ENCODE measurements around the gene BFSP1. TPM values are rescaled to one million over a fixed set of nuclear protein-coding genes. Genes with fewer than 3 reads are reported as not detected.

BFSP1 gene
- total RNA-seq, 1 experiment from 2014 or later, result 6.1 TPM

- Histone ChIP-seq H3K27ac (ENCODE audit: low read depth, low read length, poor library complexity, severe bottlenecking) (no peak overlapping the region), H3K4me1 (ENCODE audit: insufficient read depth, low read length, poor library complexity, severe bottlenecking) (peaks cover 23% of the 10 kb centered on the region), H3K9me3 (ENCODE audit: low read depth, low read length, poor library complexity, severe bottlenecking) (no peaks in the 10 kb centered on the region), H3K36me3 (ENCODE audit: insufficient read depth, low read length, poor library complexity, severe bottlenecking) (no peaks in the 10 kb centered on the region), H3K27me3 (replicated peaks; ENCODE audit: insufficient read depth, low read depth, low read length, poor library complexity) (no peaks in the 10 kb centered on the region), H3K4me3 (ENCODE audit: low read depth, low read length, poor library complexity, severe bottlenecking) (peak overlapping the region; percentile 57)
- intact Hi-C loops (cut with micrococcal nuclease; ENCODE audit: unreplicated experiment), result loop anchor here (5.0 to 10.0 kb wide), 4 partner anchors 155 to 728 kb away; partner anchors contain the start of genes MGME1, RRBP1 and SNX5
- no peak for TF ChIP-seq EZH2 (IDR thresholded peaks at IDR 0.05; ENCODE audit: borderline replicate concordance, low read depth, low read length, poor library complexity, severe bottlenecking)
- TF ChIP-seq CTCF (conservative IDR thresholded peaks at IDR 0.05; ENCODE audit: low read depth, low read length), result no peak
- POLR2A ChIA-PET (ENCODE audit: low non-redundant PET), result no interaction called here
- no peak for DNase-seq (ENCODE audit: low spot score)
- CTCF ChIA-PET, result no interaction called here
- BruUV-seq (replicated peaks), result TSS peak; percentile 63
Measured at GRCh38 chr20:17530153-17530552, 1.0 kb downstream of the BFSP1 start.

GRCh38 chr20:17529586-17529985, 1.6 kb downstream of the BFSP1 start:
- ChIA-PET CTCF (no interaction called here), POLR2A (ENCODE audit: low non-redundant PET) (no interaction called here)
- no peaks in the 10 kb centered on the region for H3K9me3 ChIP-seq (ENCODE audit: low read depth, low read length, poor library complexity, severe bottlenecking)
- no peak overlapping the region for H3K4me3 ChIP-seq (ENCODE audit: low read depth, low read length, poor library complexity, severe bottlenecking)
- intact Hi-C loops (cut with micrococcal nuclease; ENCODE audit: unreplicated experiment), result no loop called here
- H3K27me3 ChIP-seq (replicated peaks; ENCODE audit: insufficient read depth, low read depth, low read length, poor library complexity), result no peaks in the 10 kb centered on the region
- H3K36me3 ChIP-seq (ENCODE audit: insufficient read depth, low read length, poor library complexity, severe bottlenecking), result no peaks in the 10 kb centered on the region
- no peak for DNase-seq (ENCODE audit: low spot score)
- no peak for TF ChIP-seq EZH2 (IDR thresholded peaks at IDR 0.05; ENCODE audit: borderline replicate concordance, low read depth, low read length, poor library complexity, severe bottlenecking)
- TF ChIP-seq CTCF (conservative IDR thresholded peaks at IDR 0.05; ENCODE audit: low read depth, low read length), result no peak
- BruUV-seq (replicated peaks), result no TSS peak
- no peak overlapping the region for H3K27ac ChIP-seq (ENCODE audit: low read depth, low read length, poor library complexity, severe bottlenecking)
- peaks cover 25% of the 10 kb centered on the region for H3K4me1 ChIP-seq (ENCODE audit: insufficient read depth, low read length, poor library complexity, severe bottlenecking)

- Histone ChIP-seq H3K9me3 (ENCODE audit: low read depth, low read length, poor library complexity, severe bottlenecking) (no peaks in the 10 kb centered on the region), H3K27ac (ENCODE audit: low read depth, low read length, poor library complexity, severe bottlenecking) (no peak overlapping the region), H3K4me1 (ENCODE audit: insufficient read depth, low read length, poor library complexity, severe bottlenecking) (peaks cover 19% of the 10 kb centered on the region), H3K27me3 (replicated peaks; ENCODE audit: insufficient read depth, low read depth, low read length, poor library complexity) (no peaks in the 10 kb centered on the region), H3K36me3 (ENCODE audit: insufficient read depth, low read length, poor library complexity, severe bottlenecking) (no peaks in the 10 kb centered on the region), H3K4me3 (ENCODE audit: low read depth, low read length, poor library complexity, severe bottlenecking) (no peak overlapping the region)
- DNase-seq (ENCODE audit: low spot score), result peak; percentile 55
- BruUV-seq (replicated peaks), result no TSS peak
- no peak for TF ChIP-seq EZH2 (IDR thresholded peaks at IDR 0.05; ENCODE audit: borderline replicate concordance, low read depth, low read length, poor library complexity, severe bottlenecking)
- TF ChIP-seq CTCF (conservative IDR thresholded peaks at IDR 0.05; ENCODE audit: low read depth, low read length), result no peak
- POLR2A ChIA-PET (ENCODE audit: low non-redundant PET), result no interaction called here
- CTCF ChIA-PET, result no interaction called here
- intact Hi-C loops (cut with micrococcal nuclease; ENCODE audit: unreplicated experiment), result no loop called here
Measured at GRCh38 chr20:17525650-17526049, 5.5 kb downstream of the BFSP1 start.

All from A673 (cell line).